H54 (cell line): Measurements from ENCODE around the gene MIPEP.

Experiments
- DNase-seq: peaks from one replicate; pipeline ENCODE4 v3.0.0; 2011; ENCODE audit warnings: low spot score, mixed read lengths; ENCODE audit not compliant: insufficient read length
- FAIRE-seq: peaks from 3 replicates; lab custom pipeline; 2011; peaks lifted over from hg19 to GRCh38; lab: Jason Lieb, UNC
- POLR2A ChIP-seq: IDR thresholded peaks from 2 replicates; pipeline ENCODE4 v1.6.1; 2011; ENCODE audit warnings: low read depth, mild to moderate bottlenecking, low read length

The MIPEP gene

DNA sequence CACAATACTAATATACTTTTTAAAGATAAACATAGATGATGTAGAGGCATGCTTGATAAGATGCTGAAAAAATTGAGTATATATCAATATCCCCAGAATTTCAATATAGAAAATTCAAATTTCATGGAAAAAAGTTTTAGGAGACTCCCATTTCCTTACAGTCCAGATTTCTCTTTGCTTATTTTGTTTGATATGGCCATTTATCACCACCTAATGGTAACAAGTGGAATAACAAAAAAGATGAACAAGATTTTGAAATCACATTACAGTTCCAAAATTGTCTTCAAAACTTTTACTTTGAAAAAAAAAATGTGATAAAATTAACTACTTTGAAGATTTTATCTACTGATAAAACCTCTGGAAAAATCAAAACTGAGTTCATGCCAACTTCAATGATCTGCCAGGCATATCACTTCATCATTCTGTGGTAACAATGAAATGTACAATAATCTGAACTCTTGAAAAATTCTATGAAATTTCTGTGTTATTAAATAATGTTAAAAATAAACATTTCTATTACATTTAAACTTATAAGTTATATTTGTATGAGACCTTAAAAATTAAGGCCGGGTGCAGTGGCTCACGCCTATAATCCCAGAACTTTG, 17.5 kb downstream of the MIPEP start:
- DNase-seq = peak; percentile 1

GRCh38 chr13:23870356-23871140, 18.7 kb downstream of the MIPEP start:
- TF ChIP-seq POLR2A = no peak
- FAIRE-seq (no peak), DNase-seq (no peak)

More for the DNA sequence above, 17.5 kb downstream of the MIPEP start:
- no peak for FAIRE-seq
- TF ChIP-seq POLR2A = no peak

- no peak for TF ChIP-seq POLR2A
- FAIRE-seq = no peak
- DNase-seq = no peak
These were observed 20.7 kb downstream of the MIPEP start for GRCh38 chr13:23868521-23868920.

DNA sequence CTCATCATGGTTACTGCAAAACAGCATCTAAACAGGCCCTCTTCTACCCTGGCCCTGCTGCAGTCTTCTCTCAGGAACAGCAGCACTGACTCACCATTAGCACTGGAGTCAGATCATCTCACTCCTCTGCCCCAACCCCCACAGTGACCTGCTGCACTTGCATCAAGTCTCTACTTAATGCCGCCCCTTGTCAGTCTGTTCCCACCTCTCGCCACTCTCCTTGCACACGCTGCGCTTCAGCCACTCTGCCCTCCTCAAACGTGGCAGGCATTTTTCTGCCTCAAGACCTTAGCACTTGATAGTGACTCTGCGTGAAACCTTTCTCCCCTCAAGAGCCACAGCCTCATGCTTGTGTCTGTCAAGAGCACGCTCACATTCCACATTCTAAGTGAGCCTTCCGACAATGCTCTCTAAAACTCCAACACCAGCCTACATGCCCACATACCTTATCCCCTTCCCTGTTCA, 22.1 kb downstream of the MIPEP start:
- DNase-seq (peak; percentile 7), FAIRE-seq (peak; percentile 30)
- no peak for TF ChIP-seq POLR2A

- no peak for FAIRE-seq
- DNase-seq = peak; percentile 9
- TF ChIP-seq POLR2A = no peak
These were observed 22.7 kb downstream of the MIPEP start for GRCh38 chr13:23866420-23867026.

DNA sequence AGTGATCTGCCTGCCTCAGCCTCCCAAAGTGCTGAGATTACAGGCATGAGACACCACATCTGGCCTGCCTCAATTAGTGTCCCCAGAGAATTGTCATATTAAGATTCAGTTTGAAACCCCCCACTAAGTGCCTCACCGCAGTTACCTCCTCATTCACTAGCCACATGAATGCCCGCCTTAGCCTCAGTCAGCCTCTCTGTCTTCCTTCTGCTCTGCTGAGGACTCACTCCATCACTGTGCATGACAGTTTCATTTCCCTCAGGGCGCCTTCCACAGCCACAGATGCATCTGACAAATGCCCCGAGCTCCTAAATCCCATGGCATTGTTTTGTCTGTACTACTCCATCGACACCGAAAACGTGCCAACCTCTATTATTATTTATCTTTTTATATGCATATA, 23.3 kb downstream of the MIPEP start:
- TF ChIP-seq POLR2A = no peak
- DNase-seq (no peak), FAIRE-seq (no peak)

GRCh38 chr13:23865026-23865425, 24.2 kb downstream of the MIPEP start:
- DNase-seq (no peak), FAIRE-seq (no peak)
- no peak for TF ChIP-seq POLR2A

GRCh38 chr13:23861310-23861709, 27.9 kb downstream of the MIPEP start:
- no peak for FAIRE-seq
- DNase-seq = no peak
- TF ChIP-seq POLR2A = no peak

DNA sequence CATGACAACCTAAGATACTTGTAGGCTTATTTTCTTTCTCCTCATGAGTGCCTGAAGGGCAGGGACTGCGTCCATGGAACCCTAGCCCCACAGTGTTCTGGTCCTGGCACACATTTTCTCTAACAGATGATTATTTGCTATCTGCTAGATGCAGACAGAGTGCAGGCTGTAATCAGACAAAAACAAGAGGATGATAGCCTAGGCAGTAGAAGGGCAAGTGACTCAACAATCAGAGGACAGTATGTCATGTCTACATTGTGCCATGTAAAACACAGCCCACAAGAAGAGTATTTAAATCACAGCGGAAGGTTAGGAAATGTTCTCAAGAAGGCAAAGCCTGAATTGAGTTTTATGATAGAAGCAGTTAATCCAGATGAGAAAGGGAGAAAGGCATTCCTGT, 29.3 kb downstream of the MIPEP start:
- no peak for TF ChIP-seq POLR2A
- no peak for FAIRE-seq
- no peak for DNase-seq

DNA sequence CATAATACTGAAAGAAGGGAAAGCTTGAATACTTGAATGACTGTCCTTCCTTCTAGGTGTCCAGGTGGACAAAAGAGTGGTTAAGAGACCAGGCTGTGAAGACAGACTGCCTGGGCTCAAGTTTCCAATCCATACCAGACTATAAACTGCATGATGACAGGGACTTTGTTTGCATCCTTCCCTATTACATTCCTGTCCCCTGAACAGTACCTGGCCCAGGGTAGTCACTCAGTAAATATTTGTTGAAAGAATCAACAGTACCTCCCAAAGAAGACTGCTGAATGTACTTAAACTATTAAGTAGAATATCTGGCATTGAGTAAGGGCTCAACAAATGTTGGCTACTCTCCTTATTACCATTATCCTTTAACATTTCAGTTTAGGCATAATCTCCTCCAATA, 29.7 kb downstream of the MIPEP start:
- TF ChIP-seq POLR2A = no peak
- no peak for DNase-seq
- no peak for FAIRE-seq

- no peak for DNase-seq
- no peak for FAIRE-seq
- no peak for TF ChIP-seq POLR2A
These were observed 30.7 kb downstream of the MIPEP start for GRCh38 chr13:23858546-23858945.

DNA sequence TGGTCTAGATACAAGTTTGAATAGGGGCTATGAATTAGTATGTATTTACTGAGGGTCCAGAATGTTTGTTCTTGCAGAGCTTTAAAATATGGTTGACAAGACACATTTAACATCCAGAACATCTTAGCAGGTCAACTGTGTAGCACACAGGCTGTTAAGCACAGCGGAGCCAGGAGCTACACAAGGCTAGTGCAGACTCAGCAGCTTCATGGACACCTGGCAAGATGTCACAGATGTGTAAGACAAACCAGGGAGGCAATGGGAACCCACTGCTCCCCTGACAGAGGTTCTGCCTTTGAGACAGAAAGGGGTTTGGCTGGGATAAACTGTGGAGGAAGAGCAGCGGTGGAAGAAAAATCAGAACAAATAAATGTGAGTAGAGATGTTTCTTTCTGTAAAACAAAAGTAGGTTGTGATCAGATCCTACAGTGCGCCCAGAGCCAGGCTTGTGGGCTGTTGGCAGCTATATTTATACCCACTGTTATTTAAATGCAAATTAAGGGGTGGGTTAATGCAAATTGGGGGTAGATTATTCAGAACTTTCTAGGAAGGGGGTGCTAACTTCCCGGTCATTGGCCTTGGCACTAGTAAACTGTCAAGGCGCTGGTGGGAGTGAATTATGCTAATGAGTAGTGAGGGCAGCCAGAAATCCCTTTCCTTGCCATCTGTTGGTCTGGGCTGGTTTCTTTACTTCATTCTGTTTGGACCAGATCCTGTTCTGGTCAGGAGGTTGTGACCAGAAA, 33.0 kb downstream of the MIPEP start:
- no peak for FAIRE-seq
- TF ChIP-seq POLR2A = no peak
- DNase-seq = no peak

GRCh38 chr13:23855360-23855759, 33.8 kb downstream of the MIPEP start:
- DNase-seq = no peak
- no peak for FAIRE-seq
- no peak for TF ChIP-seq POLR2A

- DNase-seq (no peak), FAIRE-seq (no peak)
- TF ChIP-seq POLR2A = no peak
These were observed 36.8 kb downstream of the MIPEP start for GRCh38 chr13:23852351-23852750.
